ENCODE results near the gene SMIM24.

- no peak for TF ChIP-seq CTCF (IDR thresholded peaks at IDR 0.05; ENCODE audit: borderline replicate concordance, extremely low read depth, low read length, poor library complexity, severe bottlenecking)
- no peak for TF ChIP-seq EZH2 (IDR thresholded peaks at IDR 0.05; ENCODE audit: borderline replicate concordance, low read depth, low read length, severe bottlenecking)
Observed at GRCh38 chr19:3481241-3482090, 1.1 kb upstream of the SMIM24 start.
